Colonic mucosa (tissue), 4 donors: ENCODE measurements around the gene MAML2. TPM values are rescaled to one million over a fixed set of nuclear protein-coding genes. Genes with fewer than 3 reads are reported as not detected.

Experiments used
- DNase-seq: peaks from one replicate; pipeline ENCODE4 v3.0.0-alpha.2; 2020
- H3K27ac ChIP-seq: fragments of 200-600 bp; one replicate; pipeline ENCODE4 v1.8.0; 2021
- H3K27me3 ChIP-seq: fragments of 200-600 bp; one replicate; pipeline ENCODE4 v1.8.0; 2021
- H3K36me3 ChIP-seq: fragments of 200-600 bp; one replicate; pipeline ENCODE4 v1.8.0; 2021
- H3K4me1 ChIP-seq: fragments of 200-600 bp; one replicate; pipeline ENCODE4 v1.8.0; 2021; ENCODE audit warnings: mild to moderate bottlenecking
- H3K4me3 ChIP-seq: fragments of 200-600 bp; one replicate; pipeline ENCODE4 v1.8.0; 2021
- H3K9ac ChIP-seq, 2 donors: one replicate each; pipeline ENCODE4 v1.7.0; 2013; ENCODE audit warnings: control low read depth in 2 of 2, low read depth in 2 of 2, low read length in 2 of 2
- H3K9me3 ChIP-seq: fragments of 200-600 bp; one replicate; pipeline ENCODE4 v1.8.0; 2021
- CTCF ChIP-seq: fragments of 200-600 bp; IDR thresholded peaks from one replicate; pipeline ENCODE4 v1.8.0; 2022; ENCODE audit warnings: antibody characterized with exemption, mild to moderate bottlenecking
- intact Hi-C: fragments of 100-400 bp; cut with DNase I; formaldehyde crosslinking; loops from one replicate; pipeline ENCODE4 v1.14.1; 2022
- total RNA-seq, 2 donors: library from RNA; stranded (reverse); fragmentation: NEBNext Ultra II Directional in 1 of 2; extraction: Animal tissue kit (Norgen Biotek cat#: 25700) in 1 of 2; gene quantifications; one replicate each; pipeline ENCODE4 v1.2.1, GENCODE V29; 2021
- donor health status: healthy.
- donor health status: DM: no; HTN: no; CAD: no.
- donor health status: DM: no; HTN: no; CAD: no.

Gene MAML2
- total RNA-seq, 2 donors from 2014 or later: 10.4 to 11.0 TPM

GRCh38 chr11:96367342-96367741 is 24.3 kb upstream of the MAML2 start:
- H3K4me3 ChIP-seq: no peak overlapping the region
- H3K4me1 ChIP-seq: no peaks in the 10 kb centered on the region
- intact Hi-C loops: no loop called here
- H3K9ac ChIP-seq: no peak overlapping the region
- no peak overlapping the region for H3K27ac ChIP-seq
- no peak for DNase-seq
- H3K27me3 ChIP-seq: no peaks in the 10 kb centered on the region
- no peak for TF ChIP-seq CTCF
- no peaks in the 10 kb centered on the region for H3K36me3 ChIP-seq
- H3K9me3 ChIP-seq: no peaks in the 10 kb centered on the region

GRCh38 chr11:96366024-96366423 is 23.0 kb upstream of the MAML2 start:
- no peaks in the 10 kb centered on the region for H3K9me3 ChIP-seq
- intact Hi-C loops: no loop called here
- no peaks in the 10 kb centered on the region for H3K27me3 ChIP-seq
- H3K4me1 ChIP-seq: no peaks in the 10 kb centered on the region
- no peaks in the 10 kb centered on the region for H3K36me3 ChIP-seq
- TF ChIP-seq CTCF: no peak
- H3K27ac ChIP-seq: no peak overlapping the region
- H3K9ac ChIP-seq: no peak overlapping the region
- no peak for DNase-seq
- no peak overlapping the region for H3K4me3 ChIP-seq

GRCh38 chr11:96365493-96365892 is 22.5 kb upstream of the MAML2 start:
- Histone ChIP-seq H3K27me3 (no peaks in the 10 kb centered on the region), H3K9me3 (no peaks in the 10 kb centered on the region), H3K36me3 (no peaks in the 10 kb centered on the region), H3K4me1 (no peaks in the 10 kb centered on the region), H3K27ac (no peak overlapping the region), H3K9ac (no peak overlapping the region), H3K4me3 (no peak overlapping the region)
- TF ChIP-seq CTCF: no peak
- no peak for DNase-seq
- intact Hi-C loops: no loop called here

GRCh38 chr11:96361778-96362177 is 18.8 kb upstream of the MAML2 start:
- no peak overlapping the region for H3K4me3 ChIP-seq
- H3K27ac ChIP-seq: no peak overlapping the region
- DNase-seq: no peak
- intact Hi-C loops: no loop called here
- H3K9ac ChIP-seq: no peak overlapping the region
- H3K9me3 ChIP-seq: no peaks in the 10 kb centered on the region
- TF ChIP-seq CTCF: no peak
- H3K4me1 ChIP-seq: no peaks in the 10 kb centered on the region
- no peaks in the 10 kb centered on the region for H3K27me3 ChIP-seq
- H3K36me3 ChIP-seq: peaks cover 5% of the 10 kb centered on the region

- peaks cover 5% of the 10 kb centered on the region for H3K36me3 ChIP-seq
- DNase-seq: no peak
- no peak overlapping the region for H3K9ac ChIP-seq
- no peak for TF ChIP-seq CTCF
- H3K27me3 ChIP-seq: no peaks in the 10 kb centered on the region
- H3K27ac ChIP-seq: no peak overlapping the region
- no peak overlapping the region for H3K4me3 ChIP-seq
- intact Hi-C loops: loop anchor here (10.0 kb wide), 1 partner anchor 514 kb away; no protein-coding TSS in a partner anchor
- H3K9me3 ChIP-seq: no peaks in the 10 kb centered on the region
- H3K4me1 ChIP-seq: no peaks in the 10 kb centered on the region
Observed at GRCh38 chr11:96358321-96358720, 15.3 kb upstream of the MAML2 start.

- Histone ChIP-seq H3K27ac (no peak overlapping the region), H3K9me3 (no peaks in the 10 kb centered on the region), H3K36me3 (peaks cover 5% of the 10 kb centered on the region), H3K4me3 (no peak overlapping the region), H3K4me1 (no peaks in the 10 kb centered on the region), H3K27me3 (no peaks in the 10 kb centered on the region), H3K9ac (no peak overlapping the region)
- no peak for TF ChIP-seq CTCF
- intact Hi-C loops: loop anchor here (10.0 kb wide), 1 partner anchor 513 kb away; no protein-coding TSS in a partner anchor
- DNase-seq: no peak
Observed at GRCh38 chr11:96357794-96358193, 14.8 kb upstream of the MAML2 start.
